Neural progenitor cell (in vitro differentiated cells): ENCODE results near the gene CTNNAL1.

Experiments
- CTCF ChIP-seq: fragments of 200-600 bp; sonication (generic); IDR thresholded peaks from 2 replicates; pipeline ENCODE4 v1.5.1; 2017; ENCODE audit warnings: antibody characterized with exemption, mild to moderate bottlenecking
- EZH2 ChIP-seq: fragments of 200-600 bp; sonication (generic); IDR thresholded peaks from 2 replicates; pipeline ENCODE4 v1.6.1; 2017; ENCODE audit warnings: antibody characterized with exemption, mild to moderate bottlenecking, moderate library complexity

- no peak for TF ChIP-seq CTCF
- TF ChIP-seq EZH2: no peak
These were observed 26.2 kb upstream of the CTNNAL1 start for GRCh38 chr9:109039539-109039938.
